Stimulated activated CD8-positive, alpha-beta memory T cell treated with anti-CD3 and anti-CD28 coated beads, Interleukin-4, amount 100 ng/mL, for 24 hours (primary cell): ENCODE data around the gene NEDD4L.
"Not testable (repeated sequence)": the region's sequence is repeated elsewhere in the genome, so short reads cannot be mapped to it uniquely, and the experiment has no call there.

Experiments used
- DNase-seq: peaks from one replicate; pipeline ENCODE4 v3.0.0-alpha.2; 2020; ENCODE audit warnings: low read depth

The NEDD4L gene

DNA sequence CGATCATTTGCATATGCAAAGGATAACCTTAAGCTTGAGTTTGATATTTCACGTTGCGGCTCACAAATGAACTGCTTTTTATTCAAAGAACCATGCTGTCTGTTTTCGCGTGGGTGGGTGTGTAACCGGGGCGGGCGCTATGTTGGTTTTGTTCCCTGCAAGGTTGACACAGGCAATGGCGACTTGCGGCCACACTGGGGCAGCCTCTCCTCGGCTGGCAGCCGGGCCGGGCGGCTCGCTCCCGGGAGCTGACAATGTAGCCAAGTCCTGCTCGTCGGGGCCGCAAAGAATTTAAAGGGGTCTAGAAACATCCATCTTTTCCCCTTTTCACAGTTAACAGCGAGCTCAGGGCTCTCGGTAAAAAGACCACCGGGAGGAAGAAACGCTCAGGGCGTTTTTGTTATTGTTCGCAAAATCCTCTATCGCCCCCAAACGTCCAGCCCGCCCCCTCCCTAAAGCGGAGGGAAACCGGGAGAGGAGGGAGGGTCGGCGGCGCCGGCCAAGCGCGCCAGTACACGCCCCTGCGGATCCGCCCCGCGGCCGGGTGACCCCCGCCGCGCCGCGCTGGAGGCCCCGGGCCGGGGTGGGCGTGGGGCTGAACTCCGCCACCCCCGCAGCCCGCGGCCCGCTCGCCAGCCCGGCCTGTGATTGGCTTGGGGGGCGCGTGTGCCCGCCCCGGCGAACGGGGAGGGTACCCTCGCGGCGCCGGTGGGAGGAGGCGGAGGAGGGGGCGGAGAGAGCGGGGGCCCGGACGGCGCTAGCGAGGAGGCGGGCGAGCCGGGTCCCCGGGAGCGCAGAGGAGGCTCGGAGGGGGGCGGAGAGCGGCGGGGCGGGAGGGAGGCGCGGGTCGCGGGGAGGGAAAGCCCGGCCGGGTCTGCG lies at the start of gene NEDD4L:
Gene NEDD4L (plus strand): TSS at position 736 of the 879 bp plus-strand sequence. CDS start 435 bp downstream, outside the sequence.
- peak; percentile 73 for DNase-seq

GRCh38 chr18:57995331-57995730 lies 48.7 kb upstream of the NEDD4L start:
- DNase-seq: no peak

DNA sequence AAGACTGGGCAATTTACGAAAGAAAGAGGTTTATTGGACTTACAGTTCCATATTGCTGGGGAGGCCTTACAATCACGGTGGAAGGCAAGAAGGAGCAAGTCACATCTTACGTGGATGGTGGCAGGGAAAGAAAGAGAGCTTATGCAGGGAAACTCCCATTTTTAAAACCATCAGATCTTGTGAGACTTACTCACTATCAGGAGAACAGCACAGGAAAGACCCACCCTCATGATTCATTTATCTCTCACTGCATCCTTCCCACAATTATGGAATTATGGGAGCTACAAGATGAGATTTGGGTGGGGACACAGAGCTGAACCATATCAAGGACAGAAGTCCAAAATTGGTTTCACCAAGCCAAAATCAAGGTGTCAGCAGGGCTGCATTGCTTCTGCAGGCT lies 47.1 kb upstream of the NEDD4L start:
- DNase-seq: not testable (repeated sequence)

- no peak for DNase-seq
Measured at GRCh38 chr18:57997820-57998219, 46.2 kb upstream of the NEDD4L start.

DNA sequence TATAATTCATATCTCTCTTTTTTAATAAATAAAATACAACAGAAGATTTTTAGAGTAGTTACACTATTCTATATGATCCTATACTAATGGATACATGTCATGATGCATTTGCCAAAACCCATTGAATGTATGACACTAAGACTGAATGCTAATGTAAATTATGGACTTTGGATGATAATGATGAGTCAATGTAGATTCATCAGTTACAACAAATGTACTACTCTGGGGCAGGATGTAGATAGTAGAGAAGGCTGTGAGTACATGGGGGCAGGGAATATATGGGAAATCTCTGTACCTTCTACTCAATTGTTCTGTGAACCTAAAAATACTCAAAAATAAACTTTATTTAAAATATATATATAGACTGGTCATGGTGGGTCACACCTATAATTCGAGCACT lies 45.6 kb upstream of the NEDD4L start:
- no peak for DNase-seq

DNA sequence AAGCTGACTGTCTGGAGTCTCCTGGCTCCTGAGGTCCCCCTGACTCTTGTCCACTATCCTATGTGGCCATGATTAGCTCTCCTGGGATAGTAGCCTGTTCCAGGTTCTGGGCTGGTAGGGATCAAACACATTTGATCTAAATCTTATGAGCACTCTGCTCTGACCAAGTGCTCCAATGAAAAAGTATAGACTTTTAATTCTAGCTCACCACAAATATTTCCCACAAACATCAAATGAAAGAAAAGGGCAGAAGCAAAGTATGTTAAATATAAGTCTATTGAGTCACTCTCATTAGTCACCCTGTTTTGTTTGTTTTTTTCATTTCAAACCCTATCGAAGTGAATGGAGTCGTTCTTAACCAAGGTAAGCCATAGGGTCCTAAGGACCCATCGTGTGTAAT lies 39.7 kb upstream of the NEDD4L start:
- DNase-seq: no peak

- DNase-seq: no peak
Measured at GRCh38 chr18:58005011-58005410, 39.0 kb upstream of the NEDD4L start.

DNA sequence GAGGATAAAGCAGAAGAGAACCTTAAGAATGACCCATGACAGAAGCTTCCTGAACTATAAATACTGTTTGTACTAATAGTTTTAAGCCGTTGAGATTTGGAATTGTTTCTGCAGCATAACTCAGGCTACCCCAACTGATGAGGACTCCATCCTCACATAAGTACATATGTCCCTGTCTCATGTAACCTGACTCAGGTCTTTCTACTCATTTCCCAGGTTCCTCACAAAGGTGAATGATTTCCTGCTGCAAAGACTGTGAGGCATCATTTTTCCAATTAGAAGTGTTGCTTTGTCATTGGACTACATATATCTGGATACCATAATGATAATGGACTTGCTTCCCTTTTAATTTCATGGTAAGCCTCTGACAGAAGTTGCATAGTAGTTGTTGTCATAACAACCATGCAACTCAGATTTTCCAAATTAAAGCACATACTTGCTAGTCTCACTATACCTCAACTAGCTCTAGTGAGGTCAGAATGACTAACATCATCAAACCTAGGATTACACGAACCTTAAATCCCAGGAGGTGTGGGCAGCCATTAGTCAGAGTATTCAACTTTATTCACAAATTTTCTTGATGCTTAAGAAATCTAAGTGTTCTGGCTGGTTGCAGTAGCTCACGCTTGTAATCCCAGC lies 38.0 kb upstream of the NEDD4L start:
- DNase-seq: no peak

GRCh38 chr18:58009166-58009565 lies 34.9 kb upstream of the NEDD4L start:
- no peak for DNase-seq

DNA sequence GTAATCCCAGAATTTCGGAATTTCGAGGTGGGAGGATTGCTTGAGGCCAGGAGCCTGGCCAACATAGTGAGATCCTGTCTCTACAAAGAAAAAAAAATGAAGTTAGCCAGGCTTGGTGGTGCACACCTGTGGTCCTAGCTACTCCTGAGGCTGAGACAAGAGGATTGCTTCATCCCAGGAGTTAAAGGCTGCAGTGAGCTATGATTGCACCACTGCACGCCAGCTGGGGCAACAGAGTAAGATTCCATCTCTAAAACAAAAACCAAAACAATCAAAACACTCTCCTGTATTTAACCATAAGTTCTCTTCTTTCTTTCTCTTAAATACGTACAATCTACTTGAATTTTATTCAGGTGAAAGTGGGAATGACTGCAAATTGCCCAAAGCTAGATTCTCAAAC lies 33.8 kb upstream of the NEDD4L start:
- DNase-seq: no peak

DNA sequence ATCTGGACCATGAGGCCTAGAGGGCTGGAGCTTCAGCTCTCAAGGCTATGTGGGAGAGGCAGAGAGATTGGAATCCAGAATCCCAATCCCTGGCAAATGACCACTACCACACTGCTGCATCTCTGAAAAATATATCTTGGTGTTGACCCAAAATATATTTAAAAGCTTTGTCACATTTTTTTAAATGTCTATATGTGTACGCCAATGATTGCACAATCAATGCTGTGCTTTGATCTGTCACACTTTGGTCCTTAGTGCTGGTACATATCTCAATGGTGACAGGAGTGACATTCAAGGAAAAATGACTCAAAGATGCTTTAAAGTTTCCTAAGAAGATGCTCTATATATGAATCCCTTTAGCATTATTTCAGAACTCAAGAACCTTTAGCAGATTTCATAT lies 31.7 kb upstream of the NEDD4L start:
- DNase-seq: no peak

GRCh38 chr18:58013241-58014211 lies 30.5 kb upstream of the NEDD4L start:
- no peak for DNase-seq

DNA sequence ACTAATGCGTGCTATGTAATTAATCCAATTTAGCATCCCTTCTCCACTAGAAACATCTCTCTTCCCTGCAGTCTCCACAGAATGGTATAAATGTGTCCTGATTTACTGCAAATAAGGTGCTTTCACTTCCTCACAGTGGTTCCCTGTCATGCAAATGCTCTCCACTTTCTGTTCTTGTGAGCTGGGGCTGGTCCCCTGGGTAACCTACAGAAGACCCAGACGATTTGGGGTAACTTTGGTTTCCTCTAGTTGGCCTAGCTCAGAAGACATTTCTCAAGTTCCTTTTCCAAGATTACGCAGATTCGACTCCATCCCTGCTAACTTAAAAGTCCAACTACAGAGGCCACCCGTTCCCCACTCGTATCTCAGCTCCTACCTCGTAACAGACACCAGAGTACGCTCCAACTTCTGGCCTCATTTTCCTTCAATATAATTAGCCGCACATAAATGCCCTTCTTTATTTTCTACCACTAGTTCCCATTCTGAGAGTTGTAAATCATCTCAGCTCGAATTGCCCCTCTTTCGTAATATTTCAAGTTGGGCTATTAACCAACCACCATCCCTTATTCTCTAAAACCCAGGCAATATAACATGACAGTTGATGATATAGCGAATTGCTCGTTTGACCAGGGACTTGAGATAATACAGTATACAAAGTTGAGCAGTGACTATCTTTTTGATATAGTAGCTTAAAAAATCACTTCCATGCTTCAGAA lies 28.8 kb upstream of the NEDD4L start:
- no peak for DNase-seq

DNA sequence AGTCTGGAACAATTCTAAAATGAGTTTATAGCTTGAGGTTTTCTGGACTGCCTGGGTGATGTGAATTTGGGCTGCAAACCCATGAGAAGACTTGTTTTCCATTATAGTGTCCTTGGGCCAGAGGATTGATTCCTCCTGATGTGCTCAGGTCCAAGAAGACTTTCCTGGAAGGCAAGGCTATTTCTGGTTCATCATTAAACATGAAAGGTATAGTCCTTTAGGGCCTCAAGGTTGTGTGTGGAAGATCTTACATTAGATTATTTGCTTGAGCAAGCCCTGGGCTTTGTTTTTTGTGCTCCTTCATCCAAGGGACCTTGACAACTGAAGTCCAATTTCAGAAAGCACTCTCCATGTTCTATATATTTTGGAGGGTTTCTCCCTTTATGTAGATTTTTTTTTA lies 26.8 kb upstream of the NEDD4L start:
- DNase-seq: no peak

DNA sequence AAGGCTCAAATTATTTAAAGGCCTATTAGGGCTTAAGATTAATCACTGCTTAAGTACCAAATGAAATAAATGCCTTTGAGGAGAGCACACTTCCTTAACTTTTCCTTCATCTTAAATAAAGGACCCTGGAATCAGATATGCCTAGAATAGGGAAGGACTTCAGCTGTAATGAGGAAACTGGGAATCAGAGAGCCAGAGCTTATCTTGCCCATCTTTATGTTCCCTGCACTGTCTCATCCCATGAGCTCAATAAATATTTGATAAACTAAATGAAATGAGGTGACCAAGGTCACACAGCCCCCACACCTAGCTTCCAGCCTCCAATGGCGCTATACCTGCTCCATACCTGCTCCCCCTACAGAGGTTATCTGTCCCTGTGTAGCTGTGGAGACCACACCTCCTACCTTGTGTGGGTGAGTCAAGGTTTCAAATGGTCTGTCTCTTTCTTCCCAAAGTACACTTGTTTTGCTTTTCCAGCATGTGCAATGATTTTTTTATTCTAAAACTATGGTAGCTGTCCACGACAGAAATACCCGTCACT lies 23.4 kb upstream of the NEDD4L start:
- DNase-seq: no peak

DNA sequence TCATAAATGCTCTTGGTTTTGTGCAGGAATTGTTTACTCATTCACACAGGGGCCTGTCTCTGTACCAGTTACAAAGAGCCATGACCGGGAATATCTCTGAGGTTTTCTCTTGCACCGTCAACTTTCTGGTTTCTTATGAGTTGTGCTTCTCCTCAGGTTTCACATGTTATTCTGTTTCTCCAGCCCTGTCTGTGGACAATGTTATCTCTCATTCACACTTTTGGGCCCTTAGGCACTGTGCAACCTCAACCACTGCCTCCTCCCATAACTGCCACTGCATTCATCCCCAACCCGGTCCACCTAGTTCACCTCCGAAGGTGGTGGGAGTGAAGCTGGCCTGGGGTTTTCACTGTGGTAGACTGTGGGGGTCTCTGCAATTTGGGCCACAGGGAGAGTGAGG lies 22.5 kb upstream of the NEDD4L start:
- DNase-seq: no peak

DNA sequence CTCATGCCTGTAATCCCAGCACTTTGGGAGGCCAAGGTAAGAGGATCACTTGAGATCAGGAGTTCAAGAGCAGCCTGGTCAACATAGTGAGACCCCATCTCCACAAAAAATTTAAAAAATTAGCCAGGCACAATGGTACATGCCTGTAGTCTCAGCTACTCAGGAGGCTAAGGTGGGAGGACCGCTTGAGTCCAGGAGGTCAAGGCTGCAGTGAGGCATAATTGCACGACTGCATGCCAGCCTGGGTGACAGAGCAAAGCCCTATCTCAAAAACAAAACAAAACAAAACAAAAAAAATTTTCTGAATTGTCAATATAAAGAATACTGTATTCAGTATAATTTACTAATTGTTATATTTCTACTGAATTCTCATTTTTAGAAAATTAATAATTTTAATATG lies 20.9 kb upstream of the NEDD4L start:
- DNase-seq: no peak

GRCh38 chr18:58024139-58024538 lies 19.9 kb upstream of the NEDD4L start:
- no peak for DNase-seq

DNA sequence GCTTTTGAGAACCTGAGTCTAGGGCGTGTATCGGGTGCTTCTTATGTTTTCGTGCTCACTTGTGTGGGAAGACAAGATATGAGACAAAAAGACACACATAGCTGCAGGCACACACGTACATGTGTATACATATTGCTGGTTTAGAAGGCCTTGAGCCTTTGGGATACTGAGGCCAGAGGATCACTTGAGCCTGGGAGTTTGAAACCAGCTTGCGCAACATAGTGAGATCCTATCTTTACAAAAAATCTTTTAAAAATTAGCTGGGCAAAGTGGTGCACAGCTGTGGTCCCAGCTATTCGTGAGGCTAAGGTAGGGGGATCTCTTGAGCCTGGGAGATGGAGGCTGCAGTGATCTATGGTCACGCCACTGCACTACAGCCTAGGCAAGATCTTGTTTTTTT lies 18.8 kb upstream of the NEDD4L start:
- DNase-seq: no peak

- no peak for DNase-seq
Measured at GRCh38 chr18:58025733-58026132, 18.3 kb upstream of the NEDD4L start.

DNA sequence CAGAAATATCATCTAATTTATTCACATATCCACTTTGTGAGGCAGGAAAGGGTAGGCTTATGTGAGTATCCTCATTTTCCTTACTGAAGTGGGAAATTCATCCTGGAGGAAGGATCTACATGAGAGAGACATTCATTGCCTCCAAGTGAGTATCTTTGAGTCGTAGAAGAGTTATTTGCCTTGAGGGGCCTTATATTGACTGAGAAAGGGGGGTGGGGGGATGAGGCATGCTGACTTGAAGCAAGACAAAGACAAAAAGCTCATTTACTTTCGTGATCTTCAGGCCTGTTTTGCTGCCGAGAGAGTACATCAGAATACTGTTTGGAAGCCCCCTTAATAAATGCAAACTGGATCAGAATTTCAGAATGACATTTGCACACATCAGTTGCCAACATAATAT lies 17.6 kb upstream of the NEDD4L start:
- no peak for DNase-seq
